GM18951 (cell line): Measurements from ENCODE around the gene WSCD1.

Source experiments
- POLR2A ChIP-seq: IDR thresholded peaks from 4 replicates; pipeline ENCODE4 v1.6.1; 2011; ENCODE audit warnings: mild to moderate bottlenecking; ENCODE audit not compliant: insufficient read length, insufficient read depth; ENCODE audit errors: extremely low read depth
- in situ Hi-C: fragments of 300-500 bp; cut with MboI; formaldehyde crosslinking; loops from one replicate; pipeline ENCODE4 v1.12.0; 2022; ENCODE audit warnings: low sequenced_read_pairs, mixed read lengths, inconsistent platforms; ENCODE audit not compliant: unreplicated experiment

The WSCD1 gene

GRCh38 chr17:6084311-6085161 is 14.4 kb downstream of the WSCD1 start:
- no peak for TF ChIP-seq POLR2A

GRCh38 chr17:6085812-6086211 is 15.6 kb downstream of the WSCD1 start:
- TF ChIP-seq POLR2A = no peak
- in situ Hi-C loops = no loop called here

More at GRCh38 chr17:6084311-6085161, 14.4 kb downstream of the WSCD1 start:
- in situ Hi-C loops = no loop called here

GRCh38 chr17:6086603-6087400 is 16.6 kb downstream of the WSCD1 start:
- in situ Hi-C loops = no loop called here
- TF ChIP-seq POLR2A = no peak

GRCh38 chr17:6088141-6088540 is 18.0 kb downstream of the WSCD1 start:
- TF ChIP-seq POLR2A = no peak
- in situ Hi-C loops = no loop called here

- TF ChIP-seq POLR2A = no peak
- in situ Hi-C loops = no loop called here
Observed at GRCh38 chr17:6090253-6090652, 20.1 kb downstream of the WSCD1 start.

- in situ Hi-C loops = no loop called here
- no peak for TF ChIP-seq POLR2A
Observed at GRCh38 chr17:6092182-6092902, 22.2 kb downstream of the WSCD1 start.

- in situ Hi-C loops = no loop called here
- TF ChIP-seq POLR2A = no peak
Observed at GRCh38 chr17:6092903-6093468, 22.8 kb downstream of the WSCD1 start.

- TF ChIP-seq POLR2A = no peak
- in situ Hi-C loops = no loop called here
Observed at GRCh38 chr17:6094453-6094852, 24.3 kb downstream of the WSCD1 start.

GRCh38 chr17:6094926-6095325 is 24.7 kb downstream of the WSCD1 start:
- TF ChIP-seq POLR2A = no peak
- in situ Hi-C loops = no loop called here

- in situ Hi-C loops = no loop called here
- TF ChIP-seq POLR2A = no peak
Observed at GRCh38 chr17:6095501-6095900, 25.3 kb downstream of the WSCD1 start.

- TF ChIP-seq POLR2A = no peak
- in situ Hi-C loops = no loop called here
Observed at GRCh38 chr17:6096201-6097004, 26.2 kb downstream of the WSCD1 start.

GRCh38 chr17:6097005-6097279 is 26.8 kb downstream of the WSCD1 start:
- TF ChIP-seq POLR2A = no peak
- in situ Hi-C loops = no loop called here
